ENCODE data around the gene FITM1. TPM values are rescaled to one million over a fixed set of nuclear protein-coding genes. Genes with fewer than 3 reads are reported as not detected.

Gene FITM1
- polyA plus RNA-seq, 2 of the 4 experiments (the other 2 are of a cell fraction): 0.06 TPM; not detected in 1

GRCh38 chr14:24135834-24136683, 5.6 kb downstream of the FITM1 start, which contains the start of gene PSME1:
Gene PSME1 (plus strand): TSS chr14:24136194. CDS start chr14:24136263, 69 bp downstream.
- peak within 1 kb of the TSS; percentile 96 to 98 for H3K27ac ChIP-seq
- 0% methylated on average over 7 of the region's 75 CpGs for WGBS (ENCODE audit: missing lambda C conversion rate)
- H3K9me3 ChIP-seq: no peaks in the 10 kb centered on the region
- H3K4me1 ChIP-seq: peaks cover 32% of the 10 kb centered on the region
- peak; percentile 51 for TF ChIP-seq PHF8 (IDR thresholded peaks at IDR 0.05; ENCODE audit: borderline replicate concordance, low read depth)
- no peak for TF ChIP-seq ESRRA (IDR thresholded peaks at IDR 0.05; ENCODE audit: borderline replicate concordance, low read length)
- TF ChIP-seq POLR2A (IDR thresholded peaks at IDR 0.05; ENCODE audit: low read length): peak; percentile 41
- peak in 1 of 2 experiments; percentile 49; a peak in 2 of 5 replicates for TF ChIP-seq JUN (IDR thresholded peaks at IDR 0.05)
- TF ChIP-seq, protein P1, sequence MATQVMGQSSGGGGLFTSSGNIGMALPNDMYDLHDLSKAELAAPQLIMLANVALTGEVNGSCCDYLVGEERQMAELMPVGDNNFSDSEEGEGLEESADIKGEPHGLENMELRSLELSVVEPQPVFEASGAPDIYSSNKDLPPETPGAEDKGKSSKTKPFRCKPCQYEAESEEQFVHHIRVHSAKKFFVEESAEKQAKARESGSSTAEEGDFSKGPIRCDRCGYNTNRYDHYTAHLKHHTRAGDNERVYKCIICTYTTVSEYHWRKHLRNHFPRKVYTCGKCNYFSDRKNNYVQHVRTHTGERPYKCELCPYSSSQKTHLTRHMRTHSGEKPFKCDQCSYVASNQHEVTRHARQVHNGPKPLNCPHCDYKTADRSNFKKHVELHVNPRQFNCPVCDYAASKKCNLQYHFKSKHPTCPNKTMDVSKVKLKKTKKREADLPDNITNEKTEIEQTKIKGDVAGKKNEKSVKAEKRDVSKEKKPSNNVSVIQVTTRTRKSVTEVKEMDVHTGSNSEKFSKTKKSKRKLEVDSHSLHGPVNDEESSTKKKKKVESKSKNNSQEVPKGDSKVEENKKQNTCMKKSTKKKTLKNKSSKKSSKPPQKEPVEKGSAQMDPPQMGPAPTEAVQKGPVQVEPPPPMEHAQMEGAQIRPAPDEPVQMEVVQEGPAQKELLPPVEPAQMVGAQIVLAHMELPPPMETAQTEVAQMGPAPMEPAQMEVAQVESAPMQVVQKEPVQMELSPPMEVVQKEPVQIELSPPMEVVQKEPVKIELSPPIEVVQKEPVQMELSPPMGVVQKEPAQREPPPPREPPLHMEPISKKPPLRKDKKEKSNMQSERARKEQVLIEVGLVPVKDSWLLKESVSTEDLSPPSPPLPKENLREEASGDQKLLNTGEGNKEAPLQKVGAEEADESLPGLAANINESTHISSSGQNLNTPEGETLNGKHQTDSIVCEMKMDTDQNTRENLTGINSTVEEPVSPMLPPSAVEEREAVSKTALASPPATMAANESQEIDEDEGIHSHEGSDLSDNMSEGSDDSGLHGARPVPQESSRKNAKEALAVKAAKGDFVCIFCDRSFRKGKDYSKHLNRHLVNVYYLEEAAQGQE (IDR thresholded peaks at IDR 0.05): peak; percentile 47; the same call in 1 of the 2 replicates
- peak; percentile 45 for TF ChIP-seq CHD2 (IDR thresholded peaks at IDR 0.05; ENCODE audit: low read length, partially characterized antibody)
- no peak for FAIRE-seq
- H3K4me2 ChIP-seq: peak within 1 kb of the TSS; percentile 98
- H3K4me3 ChIP-seq: peak within 1 kb of the TSS; percentile 88
- DNase-seq (ENCODE audit: low read depth in 1 of 2, low spot score in 1 of 2): peak; percentile 81 to 86
- peak; percentile 82 to 92 for ATAC-seq
- CTCF ChIA-PET: interaction anchor here (0.5 to 5.4 kb wide), 14 partner anchors 8 to 82 kb away, joined by 3 to 47 read pairs (median 4); partner anchors contain the start of genes IRF9 and RNF31
- POLR2A ChIA-PET: interaction anchor here (0.6 to 5.2 kb wide), 11 partner anchors 9 to 357 kb away, joined by 3 to 48 read pairs (median 6); partner anchors contain the start of genes CHMP4A, DCAF11, IRF9 and NRL

- DNase-seq (ENCODE audit: low read depth in 1 of 2, low spot score in 1 of 2): no peak
- WGBS (ENCODE audit: missing lambda C conversion rate): 50% methylated on average over 13 of the region's 13 CpGs
- Histone ChIP-seq H3K9me3 (no peaks in the 10 kb centered on the region), H3K27ac (peak overlapping the region; percentile 96 to 98), H3K4me3 (peak overlapping the region; percentile 88), H3K4me1 (peaks cover 32% of the 10 kb centered on the region), H3K4me2 (peak overlapping the region; percentile 98)
- TF ChIP-seq EP300 (IDR thresholded peaks at IDR 0.05) (no peak), CHD4 (IDR thresholded peaks at IDR 0.05; ENCODE audit: borderline replicate concordance) (no peak), TP53 (CRISPR knock-in tag; IDR thresholded peaks at IDR 0.05) (no peak), POLR2AphosphoS2 (conservative IDR thresholded peaks at IDR 0.05; ENCODE audit: low read length) (no peak), HEYL (CRISPR knock-in tag; IDR thresholded peaks at IDR 0.05) (no peak), ZNF302 (CRISPR knock-in tag; IDR thresholded peaks at IDR 0.05) (no peak), FOXS1 (CRISPR knock-in tag; IDR thresholded peaks at IDR 0.05) (no peak), CBX2 (IDR thresholded peaks at IDR 0.05; ENCODE audit: borderline replicate concordance, low read depth) (no peak), CTCF (IDR thresholded peaks at IDR 0.05) (no peak), HOXA7 (CRISPR knock-in tag; IDR thresholded peaks at IDR 0.05) (no peak), MYC (IDR thresholded peaks at IDR 0.05; ENCODE audit: borderline replicate concordance, low read length) (no peak), RCOR1 (IDR thresholded peaks at IDR 0.05; ENCODE audit: low read depth, low read length) (no peak), ZFP36 (IDR thresholded peaks at IDR 0.05; ENCODE audit: borderline replicate concordance, partially characterized antibody) (no peak), GATA3 (IDR thresholded peaks at IDR 0.05; ENCODE audit: borderline replicate concordance) (no peak)
- TF ChIP-seq, protein P2, sequence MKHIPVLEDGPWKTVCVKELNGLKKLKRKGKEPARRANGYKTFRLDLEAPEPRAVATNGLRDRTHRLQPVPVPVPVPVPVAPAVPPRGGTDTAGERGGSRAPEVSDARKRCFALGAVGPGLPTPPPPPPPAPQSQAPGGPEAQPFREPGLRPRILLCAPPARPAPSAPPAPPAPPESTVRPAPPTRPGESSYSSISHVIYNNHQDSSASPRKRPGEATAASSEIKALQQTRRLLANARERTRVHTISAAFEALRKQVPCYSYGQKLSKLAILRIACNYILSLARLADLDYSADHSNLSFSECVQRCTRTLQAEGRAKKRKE (CRISPR knock-in tag; IDR thresholded peaks at IDR 0.05; ENCODE audit: low read depth): no peak
- TF ChIP-seq, protein P3, sequence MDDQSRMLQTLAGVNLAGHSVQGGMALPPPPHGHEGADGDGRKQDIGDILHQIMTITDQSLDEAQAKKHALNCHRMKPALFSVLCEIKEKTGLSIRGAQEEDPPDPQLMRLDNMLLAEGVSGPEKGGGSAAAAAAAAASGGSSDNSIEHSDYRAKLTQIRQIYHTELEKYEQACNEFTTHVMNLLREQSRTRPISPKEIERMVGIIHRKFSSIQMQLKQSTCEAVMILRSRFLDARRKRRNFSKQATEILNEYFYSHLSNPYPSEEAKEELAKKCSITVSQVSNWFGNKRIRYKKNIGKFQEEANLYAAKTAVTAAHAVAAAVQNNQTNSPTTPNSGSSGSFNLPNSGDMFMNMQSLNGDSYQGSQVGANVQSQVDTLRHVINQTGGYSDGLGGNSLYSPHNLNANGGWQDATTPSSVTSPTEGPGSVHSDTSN (IDR thresholded peaks at IDR 0.05): no peak
- TF ChIP-seq, protein P4, sequence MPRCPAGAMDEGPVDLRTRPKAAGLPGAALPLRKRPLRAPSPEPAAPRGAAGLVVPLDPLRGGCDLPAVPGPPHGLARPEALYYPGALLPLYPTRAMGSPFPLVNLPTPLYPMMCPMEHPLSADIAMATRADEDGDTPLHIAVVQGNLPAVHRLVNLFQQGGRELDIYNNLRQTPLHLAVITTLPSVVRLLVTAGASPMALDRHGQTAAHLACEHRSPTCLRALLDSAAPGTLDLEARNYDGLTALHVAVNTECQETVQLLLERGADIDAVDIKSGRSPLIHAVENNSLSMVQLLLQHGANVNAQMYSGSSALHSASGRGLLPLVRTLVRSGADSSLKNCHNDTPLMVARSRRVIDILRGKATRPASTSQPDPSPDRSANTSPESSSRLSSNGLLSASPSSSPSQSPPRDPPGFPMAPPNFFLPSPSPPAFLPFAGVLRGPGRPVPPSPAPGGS (IDR thresholded peaks at IDR 0.05): no peak
- POLR2A ChIA-PET: interaction anchor here (0.6 to 5.2 kb wide), 5 partner anchors 16 to 77 kb away, joined by 3 to 48 read pairs (median 7); partner anchors contain the start of genes CHMP4A, DCAF11 and NRL
- no peak for ATAC-seq
- FAIRE-seq: no peak
- CTCF ChIA-PET: interaction anchor here (0.7 to 5.4 kb wide), 12 partner anchors 9 to 83 kb away, joined by 3 to 47 read pairs (median 4); partner anchors contain the start of genes DCAF11, IRF9, NRL and RNF31
Measured at GRCh38 chr14:24136684-24137528, 6.4 kb downstream of the FITM1 start.

All from A549 (cell line).